ENCODE results near the gene PGBD2. TPM values are rescaled to one million over a fixed set of nuclear protein-coding genes. Genes with fewer than 3 reads are reported as not detected.
"Not testable (repeated sequence)": the region's sequence is repeated elsewhere in the genome, so short reads cannot be mapped to it uniquely, and the experiment has no call there.

PGBD2 gene
- total and polyA plus RNA-seq, 9 of the 15 experiments (the other 6 are each of a cell fraction or from before 2014, with no cell fraction given) = 11.9 to 21.8 (median 14.7) TPM

DNA sequence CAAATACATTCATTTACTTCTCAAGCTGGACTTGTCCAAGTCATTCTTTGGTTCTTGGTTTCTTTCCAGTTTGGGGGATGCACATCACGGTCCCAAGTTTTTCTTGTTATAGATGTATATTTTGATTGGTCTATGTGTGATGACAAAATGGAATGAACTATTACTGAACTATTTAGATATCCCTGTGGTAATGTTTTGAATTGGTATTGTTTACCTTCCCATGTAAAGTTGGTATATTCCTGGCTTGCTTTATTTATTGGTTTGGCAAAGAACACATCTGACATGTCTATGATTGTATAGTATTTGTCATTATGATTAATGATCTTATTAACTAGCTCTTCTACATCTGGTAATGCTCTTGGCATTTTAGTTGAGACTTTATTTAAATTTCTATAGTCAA, 24.8 kb upstream of the PGBD2 start (continued):
- TF ChIP-seq DIDO1 (tag; IDR thresholded peaks at IDR 0.05; ENCODE audit: low read depth) (no peak), NUFIP1 (IDR thresholded peaks at IDR 0.05; ENCODE audit: partially characterized antibody) (no peak), SP2 (IDR thresholded peaks at IDR 0.05; ENCODE audit: extremely low read depth, low read depth, low read length, poor library complexity, severe bottlenecking) (no peak), MEIS2 (IDR thresholded peaks at IDR 0.05; ENCODE audit: partially characterized antibody) (peak; percentile 28)

DNA sequence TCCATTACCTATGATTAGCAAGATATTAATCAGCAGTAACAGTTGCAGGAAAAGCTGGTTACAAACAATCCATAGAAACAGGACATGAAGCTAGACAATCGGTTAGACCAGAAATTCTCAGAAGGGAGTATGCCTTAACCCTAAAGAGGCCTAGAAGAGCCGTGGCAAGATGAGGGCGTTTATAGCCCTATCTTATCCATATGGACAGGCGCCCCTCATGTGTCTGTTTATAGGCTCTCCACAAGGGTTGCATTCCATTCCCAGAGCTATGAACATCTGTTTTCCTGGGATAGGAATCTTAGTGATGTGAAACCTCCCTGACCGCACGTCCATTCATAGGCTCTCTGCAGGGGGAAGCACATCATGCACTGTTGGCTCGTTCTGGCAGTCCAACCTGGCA, 23.6 kb upstream of the PGBD2 start:
- H3K27me3 ChIP-seq (ENCODE audit: control insufficient read depth in 2 of 2, insufficient read depth in 2 of 2, low read length in 2 of 2); intact Hi-C loops (cut with micrococcal nuclease); ATAC-seq; H3K36me3 ChIP-seq (ENCODE audit: control insufficient read depth, insufficient read depth, low read length); CTCF ChIA-PET (ENCODE audit: low intra/inter-chr PET ratio); in situ Hi-C loops (cut with MboI); H3K79me2 ChIP-seq (ENCODE audit: control insufficient read depth, insufficient read depth, low read length); H3K27ac ChIP-seq (ENCODE audit: extremely low read depth, low read depth, low read length); H3K4me3 ChIP-seq; H3K9me1 ChIP-seq (ENCODE audit: control insufficient read depth, insufficient read depth, low read length); H3K9me3 ChIP-seq (replicated peaks; ENCODE audit: control insufficient read depth, insufficient read depth, low read depth, low read length); H3K9ac ChIP-seq (ENCODE audit: insufficient read depth in 1 of 2, low read depth in 2 of 2, low read length in 2 of 2); FAIRE-seq; BruUV-seq (replicated peaks); H4K20me1 ChIP-seq (replicated peaks; ENCODE audit: control insufficient read depth, insufficient read depth, low read length); TF ChIP-seq ID3 (CRISPR knock-in tag; IDR thresholded peaks at IDR 0.05): not testable (repeated sequence)
- Histone ChIP-seq H3K4me1 (replicated peaks in 1 of 2; ENCODE audit: control insufficient read depth in 2 of 2, insufficient read depth in 2 of 2, low read length in 2 of 2) (peaks cover 2 to 35% of the 10 kb centered on the region in 2 experiments; a peak in 4 of 5 replicates), H3K4me2 (ENCODE audit: insufficient read depth, low read length) (peak overlapping the region; percentile 5; the same call in 1 of the 2 replicates), H2AFZ (ENCODE audit: low read depth, low read length) (0 out of 2 replicates have a peak overlapping the region, but pooled peaks have one; percentile 24)
- peak in 1 of 4 experiments; percentile 60 for DNase-seq (ENCODE audit: extremely low read depth in 1 of 4, low spot score in 3 of 4)
- POLR2A ChIA-PET = interaction anchor here (1.0 kb wide), 1 partner anchor 9 kb away, joined by 7 read pairs; no protein-coding TSS in a partner anchor
- 18% methylated on average over 3 of the region's 7 CpGs for WGBS (ENCODE audit: insufficient coverage, low coverage, missing lambda C conversion rate)
- TF ChIP-seq TRIM28 (IDR thresholded peaks at IDR 0.05) = 0 out of 2 replicates have a peak, but pooled peaks have one; percentile 62
- TF ChIP-seq NCOR1 (IDR thresholded peaks at IDR 0.05) = peak; percentile 60
- TF ChIP-seq SMARCA4 (IDR thresholded peaks at IDR 0.05) = 0 out of 2 replicates have a peak, but pooled peaks have one; percentile 24
- TF ChIP-seq ATF7 (IDR thresholded peaks at IDR 0.05) = 0 out of 2 replicates have a peak, but pooled peaks have one; percentile 8
- peak; percentile 32 for TF ChIP-seq SMAD4 (CRISPR knock-in tag; conservative IDR thresholded peaks at IDR 0.05)
- TF ChIP-seq ARID1B (IDR thresholded peaks at IDR 0.05) = peak; percentile 70
- TF ChIP-seq ZFX (CRISPR knock-in tag; IDR thresholded peaks at IDR 0.05) = peak; percentile 13; the same call in 1 of the 2 replicates
- TF ChIP-seq TAF9B (IDR thresholded peaks at IDR 0.05; ENCODE audit: partially characterized antibody) = peak; percentile 17
- TF ChIP-seq EP300 (IDR thresholded peaks at IDR 0.05; ENCODE audit: low read length) = peak; percentile 17; the same call in 1 of the 2 replicates
- TF ChIP-seq MAZ (CRISPR knock-in tag; conservative IDR thresholded peaks at IDR 0.05 in 1 of 2, IDR thresholded peaks at IDR 0.05 in 1 of 2) = peak in 1 of 2 experiments; percentile 29; a peak in 1 of 4 replicates
- peak in 1 of 2 experiments; percentile 8; a peak in 1 of 4 replicates for TF ChIP-seq KDM1A (IDR thresholded peaks at IDR 0.05)
- peak; percentile 35 to 81; a peak in 3 of 4 replicates for TF ChIP-seq TRIM24 (IDR thresholded peaks at IDR 0.05)
- peak; percentile 65 for TF ChIP-seq CTBP1 (IDR thresholded peaks at IDR 0.05; ENCODE audit: borderline replicate concordance)
- 0 out of 4 replicates have a peak, but pooled peaks of 1 of the 2 experiments have one; percentile 9 for TF ChIP-seq FOXK2 (conservative IDR thresholded peaks at IDR 0.05 in 1 of 2, IDR thresholded peaks at IDR 0.05 in 1 of 2; ENCODE audit: low read depth in 2 of 2)
- peak; percentile 75 for TF ChIP-seq CBFA2T2 (conservative IDR thresholded peaks at IDR 0.05)
- TF ChIP-seq TAL1 (IDR thresholded peaks at IDR 0.05) = peak; percentile 62
- TF ChIP-seq ID3 (tag; IDR thresholded peaks at IDR 0.05) = 0 out of 2 replicates have a peak, but pooled peaks have one; percentile 43
- peak; percentile 71 for TF ChIP-seq TCF3 (CRISPR knock-in tag; IDR thresholded peaks at IDR 0.05)
